GM18526 (cell line): ENCODE measurements around the gene LRWD1.

ENCODE experiments used
- POLR2A ChIP-seq: IDR thresholded peaks from 3 replicates; pipeline ENCODE4 v1.6.1; 2011; ENCODE audit not compliant: insufficient read length; ENCODE audit errors: extremely low read depth

The LRWD1 gene

GRCh38 chr7:102432442-102433218, 32.2 kb upstream of the LRWD1 start:
- TF ChIP-seq POLR2A, result peak; percentile 27

GRCh38 chr7:102433219-102434038, 31.4 kb upstream of the LRWD1 start, which contains the start of gene ORAI2:
ORAI2 (plus strand) TSS chr7:102433575; CDS start chr7:102438957, 5,382 bp downstream.
- peak; percentile 65 for TF ChIP-seq POLR2A

GRCh38 chr7:102434039-102434486, 30.7 kb upstream of the LRWD1 start:
- TF ChIP-seq POLR2A, result no peak

GRCh38 chr7:102436118-102436517, 28.7 kb upstream of the LRWD1 start:
- TF ChIP-seq POLR2A, result no peak

- no peak for TF ChIP-seq POLR2A
Measured at GRCh38 chr7:102439963-102440795, 24.6 kb upstream of the LRWD1 start.

GRCh38 chr7:102444961-102445673, 19.7 kb upstream of the LRWD1 start:
- no peak for TF ChIP-seq POLR2A

GRCh38 chr7:102445674-102446071, 19.1 kb upstream of the LRWD1 start:
- no peak for TF ChIP-seq POLR2A

- no peak for TF ChIP-seq POLR2A
Measured at GRCh38 chr7:102446387-102447156, 18.2 kb upstream of the LRWD1 start.

GRCh38 chr7:102447311-102447710, 17.5 kb upstream of the LRWD1 start:
- TF ChIP-seq POLR2A, result no peak

GRCh38 chr7:102449136-102449535, 15.6 kb upstream of the LRWD1 start:
- TF ChIP-seq POLR2A, result no peak

- no peak for TF ChIP-seq POLR2A
Measured at GRCh38 chr7:102450242-102450641, 14.5 kb upstream of the LRWD1 start.

GRCh38 chr7:102451371-102452054, 13.3 kb upstream of the LRWD1 start:
- TF ChIP-seq POLR2A, result no peak

- no peak for TF ChIP-seq POLR2A
Measured at GRCh38 chr7:102452451-102452850, 12.3 kb upstream of the LRWD1 start.
